A673 (cell line): ENCODE results near the gene GTF2I. TPM values are rescaled to one million over a fixed set of nuclear protein-coding genes. Genes with fewer than 3 reads are reported as not detected.
"Not testable (repeated sequence)": the region's sequence is repeated elsewhere in the genome, so short reads cannot be mapped to it uniquely, and the experiment has no call there.

Experiments
- BruUV-seq: library from RNA; stranded (reverse); fragments of 400-500 nt; replicated peaks from 2 replicates; lab custom pipeline; 2021; lab: Mats Ljungman, UMichigan
- CTCF ChIA-PET: fragments of 300-600 bp; sonication (Branson Sonifier 250); formaldehyde crosslinking; loops from one replicate; lab custom pipeline; 2022; ENCODE audit warnings: antibody characterized with exemption; lab: Charles Lee
- POLR2A ChIA-PET: fragments of 300-600 bp; sonication (Branson Sonifier 250); formaldehyde crosslinking; loops from one replicate; lab custom pipeline; 2022; ENCODE audit warnings: antibody characterized with exemption; ENCODE audit not compliant: low non-redundant PET; lab: Charles Lee
- DNase-seq: peaks from one replicate; pipeline ENCODE4 v3.0.0-alpha.2; 2015; ENCODE audit warnings: low spot score
- H3K27ac ChIP-seq: fragments of 200-600 bp; sonication (generic); 2 replicates; pipeline ENCODE4 v1.5.1; 2016; ENCODE audit warnings: mixed run types, low read depth, mild to moderate bottlenecking, mixed read lengths, antibody characterized with exemption, low read length; ENCODE audit not compliant: poor library complexity, severe bottlenecking
- H3K27me3 ChIP-seq: fragments of 200-600 bp; sonication (generic); replicated peaks from 2 replicates; pipeline ENCODE4 v1.6.1; 2017; ENCODE audit warnings: mixed run types, low read depth, mild to moderate bottlenecking, mixed read lengths, antibody characterized with exemption, low read length; ENCODE audit not compliant: insufficient read depth, poor library complexity
- H3K36me3 ChIP-seq: fragments of 200-600 bp; sonication (generic); 2 replicates; pipeline ENCODE4 v1.6.1; 2016; ENCODE audit warnings: mixed run types, mild to moderate bottlenecking, mixed read lengths, antibody characterized with exemption, low read length; ENCODE audit not compliant: insufficient read depth, poor library complexity, severe bottlenecking
- H3K4me1 ChIP-seq: fragments of 200-600 bp; sonication (generic); 2 replicates; pipeline ENCODE4 v1.6.1; 2017; ENCODE audit warnings: mixed run types, mild to moderate bottlenecking, mixed read lengths, antibody characterized with exemption, low read length; ENCODE audit not compliant: insufficient read depth, poor library complexity, severe bottlenecking
- H3K4me3 ChIP-seq: fragments of 200-600 bp; sonication (generic); 2 replicates; pipeline ENCODE4 v1.5.1; 2016; ENCODE audit warnings: low read depth, mixed run types, mild to moderate bottlenecking, mixed read lengths, low read length; ENCODE audit not compliant: poor library complexity, severe bottlenecking
- H3K9me3 ChIP-seq: fragments of 200-600 bp; sonication (generic); 2 replicates; pipeline ENCODE4 v1.6.1; 2016; ENCODE audit warnings: mixed run types, low read depth, mild to moderate bottlenecking, mixed read lengths, antibody characterized with exemption, low read length; ENCODE audit not compliant: poor library complexity, severe bottlenecking
- EZH2 ChIP-seq: fragments of 200-600 bp; sonication (generic); IDR thresholded peaks from 2 replicates; pipeline ENCODE4 v1.6.1; 2017; ENCODE audit warnings: borderline replicate concordance, low read depth, mild to moderate bottlenecking, mixed read lengths, antibody characterized with exemption, low read length; ENCODE audit not compliant: poor library complexity, severe bottlenecking
- intact Hi-C: fragments of 100-400 bp; cut with micrococcal nuclease; formaldehyde crosslinking; loops from one replicate; pipeline ENCODE4 v1.10.0; 2022; ENCODE audit not compliant: unreplicated experiment
- total RNA-seq: library from RNA; stranded (reverse); gene quantifications from 2 replicates; pipeline ENCODE4 v1.2.3, GENCODE V29; 2021
- TF ChIP-seq, protein P1 (sequence below): fragments of 300-800, 200-600 bp; sonication (generic); conservative IDR thresholded peaks from 2 replicates; pipeline ENCODE4 v1.5.1; 2017; ENCODE audit warnings: low read depth, mild to moderate bottlenecking, antibody characterized with exemption, low read length, moderate library complexity, mixed read lengths

GTF2I gene
- total RNA-seq, 1 experiment from 2014 or later = 270 TPM

DNA sequence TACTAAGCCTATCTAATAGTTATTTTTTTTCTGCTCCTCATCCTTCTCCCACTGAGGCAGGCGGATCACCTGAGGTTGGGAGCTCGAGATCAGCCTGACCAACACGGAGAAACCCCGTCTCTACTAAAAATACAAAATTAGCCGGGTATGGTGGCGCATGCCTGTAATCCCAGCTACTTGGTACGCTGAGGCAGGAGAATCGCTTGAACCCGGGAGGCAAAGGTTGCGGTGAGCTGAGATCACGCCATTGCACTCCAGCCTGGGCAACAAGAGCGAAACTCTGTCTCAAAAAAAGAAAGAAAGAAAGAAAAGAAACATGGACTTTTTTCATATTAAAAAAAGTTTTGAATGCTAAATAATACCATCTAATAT is 6.4 kb upstream of the GTF2I start:
- H3K9me3 ChIP-seq, H3K4me3 ChIP-seq, CTCF ChIA-PET, H3K36me3 ChIP-seq, BruUV-seq, H3K4me1 ChIP-seq, H3K27ac ChIP-seq, DNase-seq, H3K27me3 ChIP-seq, POLR2A ChIA-PET: not testable (repeated sequence)
- intact Hi-C loops = loop anchor here (10.0 kb wide), 1 partner anchor 64 kb away; no protein-coding TSS in a partner anchor

- TF ChIP-seq, protein P1, sequence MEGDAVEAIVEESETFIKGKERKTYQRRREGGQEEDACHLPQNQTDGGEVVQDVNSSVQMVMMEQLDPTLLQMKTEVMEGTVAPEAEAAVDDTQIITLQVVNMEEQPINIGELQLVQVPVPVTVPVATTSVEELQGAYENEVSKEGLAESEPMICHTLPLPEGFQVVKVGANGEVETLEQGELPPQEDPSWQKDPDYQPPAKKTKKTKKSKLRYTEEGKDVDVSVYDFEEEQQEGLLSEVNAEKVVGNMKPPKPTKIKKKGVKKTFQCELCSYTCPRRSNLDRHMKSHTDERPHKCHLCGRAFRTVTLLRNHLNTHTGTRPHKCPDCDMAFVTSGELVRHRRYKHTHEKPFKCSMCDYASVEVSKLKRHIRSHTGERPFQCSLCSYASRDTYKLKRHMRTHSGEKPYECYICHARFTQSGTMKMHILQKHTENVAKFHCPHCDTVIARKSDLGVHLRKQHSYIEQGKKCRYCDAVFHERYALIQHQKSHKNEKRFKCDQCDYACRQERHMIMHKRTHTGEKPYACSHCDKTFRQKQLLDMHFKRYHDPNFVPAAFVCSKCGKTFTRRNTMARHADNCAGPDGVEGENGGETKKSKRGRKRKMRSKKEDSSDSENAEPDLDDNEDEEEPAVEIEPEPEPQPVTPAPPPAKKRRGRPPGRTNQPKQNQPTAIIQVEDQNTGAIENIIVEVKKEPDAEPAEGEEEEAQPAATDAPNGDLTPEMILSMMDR = no peak
- TF ChIP-seq EZH2 = no peak
- ChIA-PET CTCF (no interaction called here), POLR2A (no interaction called here)
- no peaks in the 10 kb centered on the region for H3K9me3 ChIP-seq
- DNase-seq = no peak
- H3K4me1 ChIP-seq = peaks cover 7% of the 10 kb centered on the region
- H3K36me3 ChIP-seq = no peaks in the 10 kb centered on the region
- no TSS peak for BruUV-seq
- no peak overlapping the region for H3K27ac ChIP-seq
- intact Hi-C loops = loop anchor here (10.0 kb wide), 1 partner anchor 61 kb away; no protein-coding TSS in a partner anchor
- H3K27me3 ChIP-seq = no peaks in the 10 kb centered on the region
- H3K4me3 ChIP-seq = no peak overlapping the region
Observed at GRCh38 chr7:74653686-74654181, 3.8 kb upstream of the GTF2I start.

DNA sequence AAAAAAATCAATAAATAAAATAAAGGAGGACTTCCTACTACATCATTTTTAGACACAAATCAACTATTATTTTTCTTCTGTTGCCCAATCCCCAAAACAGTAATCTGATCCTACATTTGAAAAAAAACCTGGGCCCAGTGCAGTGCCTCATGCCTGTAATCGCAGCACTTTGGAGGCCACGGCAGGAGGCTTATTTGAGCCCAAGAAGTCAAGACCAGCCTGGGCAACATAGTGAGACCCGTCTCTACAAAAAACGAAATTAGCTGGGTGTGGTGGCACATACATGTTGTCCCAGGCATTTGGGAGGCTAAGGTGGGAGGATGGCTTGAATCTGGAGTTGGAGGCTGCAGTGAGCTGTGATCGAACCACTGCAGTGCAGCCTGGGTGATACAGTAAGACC is 2.7 kb upstream of the GTF2I start:
- no peak for TF ChIP-seq EZH2
- TF ChIP-seq, protein P1 = no peak
- ChIA-PET CTCF (no interaction called here), POLR2A (no interaction called here)
- no TSS peak for BruUV-seq
- peaks cover 14% of the 10 kb centered on the region for H3K4me1 ChIP-seq
- no peak overlapping the region for H3K27ac ChIP-seq
- no peaks in the 10 kb centered on the region for H3K9me3 ChIP-seq
- no peak for DNase-seq
- H3K4me3 ChIP-seq = no peak overlapping the region
- H3K36me3 ChIP-seq = peaks cover 3% of the 10 kb centered on the region
- no peaks in the 10 kb centered on the region for H3K27me3 ChIP-seq
- intact Hi-C loops = loop anchor here (10.0 kb wide), 1 partner anchor 60 kb away; no protein-coding TSS in a partner anchor

DNA sequence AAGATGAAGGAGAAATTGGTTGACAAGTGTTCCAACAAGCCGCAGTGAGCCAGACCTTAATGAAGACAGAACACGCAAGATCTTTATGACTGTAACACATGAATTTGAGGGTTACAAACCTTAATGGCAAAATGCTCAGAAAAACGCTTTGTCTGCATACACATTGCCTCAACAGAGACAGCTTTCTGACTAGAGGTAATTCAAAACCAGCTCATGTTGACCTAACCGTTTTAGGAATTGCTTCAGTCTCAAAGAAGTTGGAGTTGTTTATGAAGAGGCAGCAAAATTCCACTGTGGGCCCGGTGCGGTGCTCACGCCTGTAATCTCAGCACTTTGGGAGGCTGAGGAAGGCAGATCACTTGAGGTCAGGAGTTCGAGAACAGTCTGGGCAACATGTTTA is 2.2 kb upstream of the GTF2I start:
- Histone ChIP-seq H3K27ac (no peak overlapping the region), H3K4me3 (no peak overlapping the region), H3K27me3 (no peaks in the 10 kb centered on the region), H3K36me3 (peaks cover 3% of the 10 kb centered on the region), H3K4me1 (peaks cover 19% of the 10 kb centered on the region), H3K9me3 (no peaks in the 10 kb centered on the region)
- BruUV-seq = no TSS peak
- TF ChIP-seq, protein P1 = no peak
- CTCF ChIA-PET = no interaction called here
- intact Hi-C loops = loop anchor here (10.0 kb wide), 1 partner anchor 59 kb away; no protein-coding TSS in a partner anchor
- no peak for DNase-seq
- POLR2A ChIA-PET = no interaction called here
